ENCODE measurements around the gene JSRP1.

- TF ChIP-seq CTCF (IDR thresholded peaks at IDR 0.05; ENCODE audit: poor library complexity): no peak
- TF ChIP-seq EZH2 (IDR thresholded peaks at IDR 0.05; ENCODE audit: borderline replicate concordance): no peak
Observed at GRCh38 chr19:2276429-2276986, 20.3 kb upstream of the JSRP1 start.

Measured in hepatocyte (in vitro differentiated cells).